Smooth muscle cell (in vitro differentiated cells): ENCODE measurements around the gene SMURF1. TPM values are rescaled to one million over a fixed set of nuclear protein-coding genes. Genes with fewer than 3 reads are reported as not detected.

Experiments
- DNase-seq: peaks from one replicate; lab custom pipeline; 2025; ENCODE audit not compliant: unreplicated experiment; lab: John Stamatoyannopoulos, UW
- H2AFZ ChIP-seq: fragments of 200-600 bp; sonication (generic); 2 replicates; pipeline ENCODE4 v1.6.0; 2016; ENCODE audit warnings: antibody characterized with exemption, low read depth, mild to moderate bottlenecking
- H3F3A ChIP-seq: fragments of 200-600 bp; sonication (generic); 2 replicates; pipeline ENCODE4 v1.6.0; 2017; ENCODE audit warnings: antibody characterized with exemption, low read depth
- H3K27ac ChIP-seq: fragments of 200-600 bp; sonication (generic); 2 replicates; pipeline ENCODE4 v1.5.1; 2016; ENCODE audit warnings: low read depth, mild to moderate bottlenecking
- H3K27me3 ChIP-seq: fragments of 200-600 bp; sonication (generic); 2 replicates; pipeline ENCODE4 v1.6.1; 2016; ENCODE audit warnings: low read depth, mild to moderate bottlenecking
- H3K36me3 ChIP-seq: fragments of 200-600 bp; sonication (generic); 2 replicates; pipeline ENCODE4 v1.5.1; 2016; ENCODE audit warnings: low read depth
- H3K4me1 ChIP-seq: fragments of 200-600 bp; sonication (generic); 2 replicates; pipeline ENCODE4 v1.5.1; 2016; ENCODE audit warnings: low read depth
- H3K4me2 ChIP-seq: fragments of 200-600 bp; sonication (generic); 2 replicates; pipeline ENCODE4 v1.6.0; 2016; ENCODE audit warnings: mild to moderate bottlenecking
- H3K4me3 ChIP-seq: fragments of 200-600 bp; sonication (generic); 2 replicates; pipeline ENCODE4 v1.5.1; 2016; ENCODE audit warnings: mild to moderate bottlenecking
- H3K79me2 ChIP-seq: fragments of 200-600 bp; sonication (generic); 2 replicates; pipeline ENCODE4 v1.6.0; 2016; ENCODE audit warnings: low read depth, mild to moderate bottlenecking
- H3K9ac ChIP-seq: fragments of 200-600 bp; sonication (generic); 2 replicates; pipeline ENCODE4 v1.6.0; 2016; ENCODE audit warnings: low read depth
- H3K9me3 ChIP-seq: fragments of 200-600 bp; sonication (generic); replicated peaks from 2 replicates; pipeline ENCODE4 v1.5.1; 2016; ENCODE audit warnings: low read depth
- H4K20me1 ChIP-seq: fragments of 200-600 bp; sonication (generic); 2 replicates; pipeline ENCODE4 v1.6.0; 2016; ENCODE audit warnings: low read depth
- WGBS: methylation state at CpG from one replicate; pipeline ENCODE4 v1.1.7; 2016; ENCODE audit warnings: low lambda C conversion rate; 5-methylcytosine and 5-hydroxymethylcytosine counted together
- polyA plus RNA-seq: library from polyadenylated mRNA; unstranded; fragments of >200 nt; fragmentation: Nextera tagmentation; extraction: Ambion mirVana; gene quantifications from 2 replicates; pipeline ENCODE4 v1.2.1, GENCODE V29; 2016
- total RNA-seq: library from RNA; depleted of rRNA; stranded (reverse); fragments of >200 nt; gene quantifications from 2 replicates; pipeline ENCODE4 v1.2.3, GENCODE V29; 2014
- TF ChIP-seq, protein P1 (sequence below): fragments of 200-600 bp; sonication (generic); IDR thresholded peaks from 2 replicates; pipeline ENCODE4 v1.5.1; 2017; ENCODE audit warnings: borderline replicate concordance, mild to moderate bottlenecking, antibody characterized with exemption; ENCODE audit not compliant: insufficient read depth, poor library complexity, severe bottlenecking

SMURF1 gene
- total and polyA plus RNA-seq, 2 experiments from 2014 or later: 17.5 to 28.5 TPM

DNA sequence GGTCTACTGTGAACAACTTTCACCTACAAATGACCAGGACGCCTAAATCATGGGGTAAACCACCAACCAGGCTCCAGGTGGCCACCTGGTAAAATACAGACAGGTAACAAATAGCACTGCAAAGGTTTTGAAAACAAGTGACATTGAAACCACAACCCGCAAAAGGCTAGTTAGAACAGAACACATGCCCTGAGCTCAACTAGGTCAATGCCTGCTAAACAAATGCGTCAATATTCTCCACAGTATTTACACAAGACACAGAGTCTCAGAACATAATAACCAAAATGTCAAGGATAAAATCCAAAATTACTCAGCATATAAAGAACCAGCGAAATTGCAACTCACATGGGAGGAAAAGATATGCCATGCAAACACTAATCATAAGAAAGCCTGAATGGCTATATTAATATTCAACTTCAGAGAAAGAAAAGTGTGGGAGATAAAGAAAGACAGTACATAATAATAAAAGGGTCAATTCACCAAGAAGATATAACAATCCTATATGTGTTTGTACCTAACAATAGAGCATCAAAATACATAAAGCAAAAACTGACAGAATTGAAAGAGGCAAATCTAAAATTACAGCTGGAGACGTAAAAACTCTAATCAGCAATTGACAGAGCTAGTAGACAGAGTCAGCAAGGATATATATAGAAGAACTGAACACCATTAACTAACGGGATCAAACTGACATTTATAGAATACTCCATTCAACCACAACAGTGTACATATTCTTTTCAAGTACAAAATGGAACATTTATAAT, 47.6 kb downstream of the SMURF1 start:
- H3K4me3 ChIP-seq: no peak overlapping the region
- no peaks in the 10 kb centered on the region for H3K27me3 ChIP-seq
- H3K4me2 ChIP-seq: no peak overlapping the region

DNA sequence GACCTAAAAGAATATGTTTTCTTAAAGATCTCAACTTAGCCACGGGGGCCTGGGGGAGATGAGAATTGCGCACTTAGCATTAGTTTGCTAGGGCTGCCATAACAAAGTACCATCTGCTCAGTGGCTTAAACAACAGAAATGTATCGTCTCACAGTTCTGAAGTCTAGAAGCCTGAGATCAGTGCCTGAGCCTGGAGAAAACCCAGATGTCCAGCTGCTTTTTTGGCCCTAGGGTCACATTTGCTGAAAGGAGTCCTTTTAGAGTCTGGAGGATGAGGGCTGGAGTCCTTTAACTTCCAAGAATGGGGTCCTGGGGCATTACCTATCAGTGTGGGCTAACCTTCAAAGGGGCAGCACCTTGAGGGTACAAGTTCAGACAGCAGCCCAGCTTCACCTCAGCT, 48.2 kb downstream of the SMURF1 start:
- Histone ChIP-seq H3K4me3 (no peak overlapping the region), H3K4me2 (no peak overlapping the region), H3F3A (peaks cover 8% of the 10 kb centered on the region), H3K79me2 (peaks cover 99% of the 10 kb centered on the region), H3K9ac (no peak overlapping the region), H2AFZ (no peak overlapping the region), H3K9me3 (no peaks in the 10 kb centered on the region), H3K27me3 (no peaks in the 10 kb centered on the region), H3K4me1 (peaks cover under 1% of the 10 kb centered on the region), H4K20me1 (peaks cover 89% of the 10 kb centered on the region), H3K27ac (no peak overlapping the region), H3K36me3 (no peaks in the 10 kb centered on the region)
- no peak for DNase-seq
- TF ChIP-seq, protein P1, sequence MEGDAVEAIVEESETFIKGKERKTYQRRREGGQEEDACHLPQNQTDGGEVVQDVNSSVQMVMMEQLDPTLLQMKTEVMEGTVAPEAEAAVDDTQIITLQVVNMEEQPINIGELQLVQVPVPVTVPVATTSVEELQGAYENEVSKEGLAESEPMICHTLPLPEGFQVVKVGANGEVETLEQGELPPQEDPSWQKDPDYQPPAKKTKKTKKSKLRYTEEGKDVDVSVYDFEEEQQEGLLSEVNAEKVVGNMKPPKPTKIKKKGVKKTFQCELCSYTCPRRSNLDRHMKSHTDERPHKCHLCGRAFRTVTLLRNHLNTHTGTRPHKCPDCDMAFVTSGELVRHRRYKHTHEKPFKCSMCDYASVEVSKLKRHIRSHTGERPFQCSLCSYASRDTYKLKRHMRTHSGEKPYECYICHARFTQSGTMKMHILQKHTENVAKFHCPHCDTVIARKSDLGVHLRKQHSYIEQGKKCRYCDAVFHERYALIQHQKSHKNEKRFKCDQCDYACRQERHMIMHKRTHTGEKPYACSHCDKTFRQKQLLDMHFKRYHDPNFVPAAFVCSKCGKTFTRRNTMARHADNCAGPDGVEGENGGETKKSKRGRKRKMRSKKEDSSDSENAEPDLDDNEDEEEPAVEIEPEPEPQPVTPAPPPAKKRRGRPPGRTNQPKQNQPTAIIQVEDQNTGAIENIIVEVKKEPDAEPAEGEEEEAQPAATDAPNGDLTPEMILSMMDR: no peak
- 37% methylated on average over 3 of the region's 3 CpGs for WGBS

More for the DNA sequence above, 47.6 kb downstream of the SMURF1 start:
- no peaks in the 10 kb centered on the region for H3K4me1 ChIP-seq
- TF ChIP-seq, protein P1: no peak
- 80% methylated on average over 6 of the region's 6 CpGs for whole genome bisulfite sequencing
- peaks cover 85% of the 10 kb centered on the region for H4K20me1 ChIP-seq
- H3K27ac ChIP-seq: no peak overlapping the region
- peaks cover 8% of the 10 kb centered on the region for H3F3A ChIP-seq
- H2AFZ ChIP-seq: no peak overlapping the region
- H3K79me2 ChIP-seq: peaks cover 100% of the 10 kb centered on the region
- H3K9me3 ChIP-seq: no peaks in the 10 kb centered on the region
- no peaks in the 10 kb centered on the region for H3K36me3 ChIP-seq
- no peak for DNase-seq
- no peak overlapping the region for H3K9ac ChIP-seq

DNA sequence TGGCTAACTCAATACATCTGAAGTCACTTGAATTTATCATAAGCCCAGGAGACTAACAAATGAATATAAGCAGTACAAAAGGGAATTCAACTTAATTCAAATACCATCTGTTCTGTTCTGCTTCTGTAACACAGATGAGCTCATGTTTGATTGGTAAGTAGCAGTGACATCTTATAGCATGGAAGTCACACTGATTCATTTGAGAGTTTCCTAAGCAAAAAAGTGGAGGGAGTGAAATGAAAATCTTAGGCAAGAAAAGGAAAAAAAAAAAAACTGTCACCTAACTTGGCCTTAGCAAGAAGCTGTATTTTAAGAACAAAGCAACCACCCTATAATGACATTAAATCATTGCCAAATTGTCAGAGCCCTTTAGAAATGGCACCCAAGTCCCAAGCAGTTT, 49.5 kb downstream of the SMURF1 start:
- peaks cover 99% of the 10 kb centered on the region for H3K79me2 ChIP-seq
- no peaks in the 10 kb centered on the region for H3K9me3 ChIP-seq
- no peaks in the 10 kb centered on the region for H3K27me3 ChIP-seq
- no peak for DNase-seq
- no peak overlapping the region for H2AFZ ChIP-seq
- peaks cover 7% of the 10 kb centered on the region for H3F3A ChIP-seq
- no peaks in the 10 kb centered on the region for H3K36me3 ChIP-seq
- H3K4me3 ChIP-seq: no peak overlapping the region
- TF ChIP-seq, protein P1: no peak
- peaks cover 98% of the 10 kb centered on the region for H4K20me1 ChIP-seq
- H3K4me1 ChIP-seq: peaks cover 6% of the 10 kb centered on the region
- H3K4me2 ChIP-seq: no peak overlapping the region
- H3K27ac ChIP-seq: no peak overlapping the region
- no peak overlapping the region for H3K9ac ChIP-seq
